ENCODE data around the gene BCR.
A peak's percentile ranks its signal among the peaks of the same experiment; 100 is the strongest.
"Not testable (repeated sequence)": the region's sequence is repeated elsewhere in the genome, so short reads cannot be mapped to it uniquely, and the experiment has no call there.

The BCR gene

GRCh38 chr22:23180301-23180892 lies at the start of gene BCR:
Gene BCR, plus strand, starts transcription at chr22:23180509. Its CDS starts 452 bp downstream, at chr22:23180961.
- peak; percentile 88 for DNase-seq (ENCODE audit: low spot score)
- TF ChIP-seq CTCF (IDR thresholded peaks at IDR 0.05; ENCODE audit: borderline replicate concordance, control extremely low read depth, extremely low read depth, insufficient read depth, missing control alignments) = peak; percentile 10
- in situ Hi-C loops (cut with MboI; ENCODE audit: low sequenced_read_pairs, unreplicated experiment) = no loop called here

- no peak for DNase-seq (ENCODE audit: low spot score)
- TF ChIP-seq CTCF (IDR thresholded peaks at IDR 0.05; ENCODE audit: borderline replicate concordance, control extremely low read depth, extremely low read depth, insufficient read depth, missing control alignments) = no peak
- in situ Hi-C loops (cut with MboI; ENCODE audit: low sequenced_read_pairs, unreplicated experiment) = loop anchor here (10.0 kb wide), 1 partner anchor 356 kb away; no protein-coding TSS in a partner anchor
These were observed 49.6 kb upstream of the BCR start for GRCh38 chr22:23130697-23131096.

GRCh38 chr22:23131931-23132330 lies 48.4 kb upstream of the BCR start:
- in situ Hi-C loops (cut with MboI; ENCODE audit: low sequenced_read_pairs, unreplicated experiment) = loop anchor here (10.0 kb wide), 1 partner anchor 357 kb away; no protein-coding TSS in a partner anchor
- no peak for TF ChIP-seq CTCF (IDR thresholded peaks at IDR 0.05; ENCODE audit: borderline replicate concordance, control extremely low read depth, extremely low read depth, insufficient read depth, missing control alignments)
- DNase-seq (ENCODE audit: low spot score) = no peak

GRCh38 chr22:23132376-23133091 lies 47.8 kb upstream of the BCR start:
- TF ChIP-seq CTCF (IDR thresholded peaks at IDR 0.05; ENCODE audit: borderline replicate concordance, control extremely low read depth, extremely low read depth, insufficient read depth, missing control alignments) = no peak
- in situ Hi-C loops (cut with MboI; ENCODE audit: low sequenced_read_pairs, unreplicated experiment) = loop anchor here (10.0 kb wide), 1 partner anchor 358 kb away; no protein-coding TSS in a partner anchor
- DNase-seq (ENCODE audit: low spot score) = no peak

- in situ Hi-C loops (cut with MboI; ENCODE audit: low sequenced_read_pairs, unreplicated experiment) = loop anchor here (10.0 kb wide), 1 partner anchor 359 kb away; no protein-coding TSS in a partner anchor
- no peak for TF ChIP-seq CTCF (IDR thresholded peaks at IDR 0.05; ENCODE audit: borderline replicate concordance, control extremely low read depth, extremely low read depth, insufficient read depth, missing control alignments)
- no peak for DNase-seq (ENCODE audit: low spot score)
These were observed 46.4 kb upstream of the BCR start for GRCh38 chr22:23133922-23134321.

GRCh38 chr22:23136991-23137390 lies 43.3 kb upstream of the BCR start:
- in situ Hi-C loops (cut with MboI; ENCODE audit: low sequenced_read_pairs, unreplicated experiment) = loop anchor here (10.0 kb wide), 1 partner anchor 362 kb away; no protein-coding TSS in a partner anchor

GRCh38 chr22:23137468-23137867 lies 42.8 kb upstream of the BCR start:
- TF ChIP-seq CTCF (IDR thresholded peaks at IDR 0.05; ENCODE audit: borderline replicate concordance, control extremely low read depth, extremely low read depth, insufficient read depth, missing control alignments) = no peak
- DNase-seq (ENCODE audit: low spot score) = no peak
- in situ Hi-C loops (cut with MboI; ENCODE audit: low sequenced_read_pairs, unreplicated experiment) = loop anchor here (10.0 kb wide), 1 partner anchor 363 kb away; no protein-coding TSS in a partner anchor

More at GRCh38 chr22:23136991-23137390, 43.3 kb upstream of the BCR start:
- not testable (repeated sequence) for DNase-seq (ENCODE audit: low spot score)

All from GM13976 (cell line).